ENCODE results near the gene KIF5A.

KIF5A gene

DNA sequence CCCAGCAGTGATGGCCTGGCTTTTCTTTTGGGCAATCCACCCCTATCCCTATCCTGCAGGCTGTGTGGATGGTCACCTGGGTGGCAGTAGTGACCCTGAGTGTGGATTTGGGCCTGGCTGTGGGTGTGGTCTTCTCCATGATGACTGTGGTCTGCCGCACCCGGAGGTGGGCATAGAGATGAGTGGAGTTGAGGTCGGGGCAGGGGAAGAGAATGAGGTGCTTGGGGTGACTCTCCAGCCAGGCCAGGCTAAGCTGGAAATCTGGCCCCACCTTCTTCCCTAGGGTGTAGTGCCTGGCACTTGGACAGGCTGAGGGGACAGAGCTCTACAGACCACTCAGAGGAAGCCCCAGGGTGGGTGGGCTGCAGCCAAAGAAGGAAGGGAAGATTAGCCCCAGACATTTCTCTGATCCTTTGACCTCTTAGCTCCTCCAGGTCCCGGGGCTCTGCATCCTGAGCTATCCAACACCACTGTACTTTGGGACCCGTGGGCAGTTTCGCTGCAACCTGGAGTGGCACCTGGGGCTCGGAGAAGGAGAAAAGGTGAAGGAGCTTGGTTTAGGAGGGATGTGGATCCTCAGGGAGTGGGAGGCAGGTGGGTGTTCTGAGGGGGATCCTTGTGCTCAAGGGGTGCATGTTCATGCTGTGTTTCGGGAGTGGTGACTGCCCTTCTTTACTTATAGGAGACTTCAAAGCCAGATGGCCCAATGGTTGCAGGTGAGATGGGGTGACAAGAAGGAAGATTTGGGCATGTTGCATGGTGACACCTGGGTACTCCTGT lies 74.8 kb downstream of the KIF5A start:
- no peak for DNase-seq (ENCODE audit: low spot score)
- TF ChIP-seq CTCF (conservative IDR thresholded peaks at IDR 0.05; ENCODE audit: low read depth), result no peak
- POLR2A ChIA-PET (ENCODE audit: low non-redundant PET), result no interaction called here
- no peak overlapping the region for H3K27ac ChIP-seq
- CTCF ChIA-PET, result interaction anchor here (1.3 to 2.6 kb wide), 2 partner anchors 8 to 41 kb away, joined by 5 to 12 read pairs; partner anchors contain the start of gene B4GALNT1

DNA sequence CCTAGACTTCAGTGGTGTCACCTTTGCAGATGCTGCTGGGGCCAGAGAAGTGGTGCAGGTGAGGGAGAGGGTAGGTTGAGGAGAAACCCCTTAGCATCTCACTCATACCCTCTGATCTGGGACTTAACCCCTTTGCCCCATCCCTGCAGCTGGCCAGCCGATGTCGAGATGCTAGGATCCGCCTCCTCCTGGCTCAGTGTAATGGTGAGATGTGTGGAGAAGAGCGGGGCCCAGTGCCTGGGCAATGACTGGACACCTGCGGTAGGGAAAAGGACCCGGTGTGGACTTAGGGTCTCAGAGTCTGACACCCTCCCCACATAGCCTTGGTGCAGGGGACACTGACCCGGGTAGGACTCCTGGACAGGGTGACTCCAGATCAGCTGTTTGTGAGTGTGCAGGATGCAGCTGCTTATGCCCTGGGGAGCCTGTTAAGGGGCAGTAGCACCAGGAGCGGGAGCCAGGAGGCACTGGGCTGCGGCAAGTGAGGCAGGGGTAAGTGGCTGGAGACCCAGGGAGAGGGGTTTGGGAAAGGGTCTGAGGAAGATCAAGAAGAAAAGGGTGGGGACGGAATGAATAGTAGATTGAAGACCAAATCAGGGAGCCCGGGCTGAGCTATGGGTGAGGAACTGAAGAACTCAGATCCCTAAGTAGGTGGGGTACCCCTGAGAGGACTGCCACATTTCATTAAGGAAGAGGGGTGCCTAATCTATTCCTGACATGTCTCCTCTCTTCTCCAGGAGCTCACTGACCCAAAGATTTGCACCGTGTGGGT lies 75.6 kb downstream of the KIF5A start:
- H3K27ac ChIP-seq, result no peak overlapping the region
- POLR2A ChIA-PET (ENCODE audit: low non-redundant PET), result no interaction called here
- no peak for DNase-seq (ENCODE audit: low spot score)
- TF ChIP-seq CTCF (conservative IDR thresholded peaks at IDR 0.05; ENCODE audit: low read depth), result no peak
- CTCF ChIA-PET, result interaction anchor here (0.7 to 2.6 kb wide), 2 partner anchors 20 to 42 kb away, joined by 3 to 12 read pairs; no protein-coding TSS in a partner anchor

GRCh38 chr12:57626111-57626920 lies 76.5 kb downstream of the KIF5A start:
- POLR2A ChIA-PET (ENCODE audit: low non-redundant PET), result no interaction called here
- TF ChIP-seq CTCF (conservative IDR thresholded peaks at IDR 0.05; ENCODE audit: low read depth), result no peak

DNA sequence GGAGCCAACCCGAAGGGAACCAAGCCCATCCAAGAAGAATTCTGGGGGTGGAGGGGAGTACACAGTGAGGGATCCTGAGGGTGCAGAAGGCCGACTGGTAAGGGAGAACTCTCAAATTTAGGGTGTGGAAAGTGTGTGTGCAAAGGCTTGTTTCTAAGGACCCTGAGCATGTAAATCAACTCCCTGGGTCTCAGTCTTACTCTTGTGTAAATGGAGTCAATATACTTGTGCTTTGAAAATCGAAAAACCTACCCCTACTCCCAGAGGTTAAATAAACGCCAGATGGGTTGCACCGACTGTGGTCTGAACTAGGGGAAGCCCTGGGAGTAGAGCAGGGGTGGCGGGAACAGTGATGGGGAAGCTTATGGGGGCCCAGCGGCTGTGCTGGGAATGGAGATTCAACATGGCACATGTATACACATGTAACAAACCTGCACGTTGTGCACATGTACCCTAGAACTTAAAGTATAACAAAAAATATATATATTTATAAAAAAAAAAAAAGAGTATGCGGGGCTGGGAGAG lies 77.1 kb downstream of the KIF5A start:
- no peak for DNase-seq (ENCODE audit: low spot score)
- ChIA-PET POLR2A (ENCODE audit: low non-redundant PET) (no interaction called here), CTCF (interaction anchor here (0.6 to 1.0 kb wide), 3 partner anchors 43 to 67 kb away, joined by 3 read pairs; partner anchors contain the start of gene OS9)
- TF ChIP-seq CTCF (conservative IDR thresholded peaks at IDR 0.05; ENCODE audit: low read depth), result no peak
- no peak overlapping the region for H3K27ac ChIP-seq

More at GRCh38 chr12:57626111-57626920, 76.5 kb downstream of the KIF5A start:
- no peak overlapping the region for H3K27ac ChIP-seq
- DNase-seq (ENCODE audit: low spot score), result no peak
- CTCF ChIA-PET, result interaction anchor here (0.7 to 2.6 kb wide), 3 partner anchors 21 to 43 kb away, joined by 3 to 12 read pairs (median 3); no protein-coding TSS in a partner anchor

GRCh38 chr12:57627501-57628279 lies 77.8 kb downstream of the KIF5A start:
- ChIA-PET POLR2A (ENCODE audit: low non-redundant PET) (no interaction called here), CTCF (interaction anchor here (0.6 to 1.0 kb wide), 5 partner anchors 36 to 66 kb away, joined by 3 to 4 read pairs (median 3); partner anchors contain the start of gene OS9)
- DNase-seq (ENCODE audit: low spot score), result no peak

More at GRCh38 chr12:57627501-57628279, 77.8 kb downstream of the KIF5A start:
- H3K27ac ChIP-seq, result no peak overlapping the region
- TF ChIP-seq CTCF (conservative IDR thresholded peaks at IDR 0.05; ENCODE audit: low read depth), result no peak

Measured in RWPE1 (cell line).